HCT116 (cell line): Measurements from ENCODE around the gene UMPS. TPM values are rescaled to one million over a fixed set of nuclear protein-coding genes. Genes with fewer than 3 reads are reported as not detected.

ENCODE experiments used
- ATAC-seq: fragments of 200-7000 bp; cut with Tn5 transposase; 2 replicates; pipeline ENCODE4 v1.9.1; 2020; ENCODE audit warnings: mild to moderate bottlenecking, moderate library complexity
- BruUV-seq: library from RNA; stranded (reverse); fragments of 400-500 nt; replicated peaks from 2 replicates; lab custom pipeline; 2021; lab: Mats Ljungman, UMichigan
- CTCF ChIA-PET: fragments of 300-600 bp; sonication (Branson Sonifier 250); formaldehyde crosslinking; loops from one replicate; lab custom pipeline; 2021; ENCODE audit warnings: antibody characterized with exemption; lab: Charles Lee
- POLR2A ChIA-PET: fragments of 300-600, 350-600 bp; sonication (Branson Sonifier 250); formaldehyde crosslinking; loops from one replicate; lab custom pipeline; 2021; ENCODE audit warnings: antibody characterized with exemption; lab: Charles Lee
- RAD21 ChIA-PET, 2 experiments: fragments of 300-600 bp; sonication (Branson Sonifier 250); formaldehyde crosslinking; loops; one replicate each; lab custom pipeline; 2023; ENCODE audit warnings: low total read pairs in 2 of 2; ENCODE audit not compliant: uncharacterized antibody in 2 of 2, unreplicated experiment in 2 of 2, low non-redundant PET in 1 of 2; lab: Charles Lee
- DNase-seq: peaks from one replicate; pipeline ENCODE4 v3.0.0-alpha.2; 2010; ENCODE audit warnings: low read depth, low spot score
- H2AFZ ChIP-seq: fragments of 200-600 bp; shearing (Covaris generic), sonication (generic); 2 replicates; pipeline ENCODE4 v1.6.1; 2017; ENCODE audit warnings: low read depth, mixed run types, mixed read lengths, antibody characterized with exemption, low read length; ENCODE audit not compliant: poor library complexity, severe bottlenecking
- H3K27ac ChIP-seq: 2 replicates; pipeline ENCODE4 v1.5.1; 2012; ENCODE audit warnings: low read depth, low read length
- H3K27me3 ChIP-seq: fragments of 200-600 bp; sonication (generic); 2 replicates; pipeline ENCODE4 v1.6.1; 2016; ENCODE audit warnings: mixed run types, low read length, mixed read lengths; ENCODE audit not compliant: insufficient read depth
- H3K36me3 ChIP-seq, 2 experiments: fragments of 200-500 bp in 1 of 2; fragments of 200-600 bp in 1 of 2; sonication (Bioruptor generic) in 1 of 2; sonication (generic) in 1 of 2; 2 replicates each; pipeline versions ENCODE4 v1.5.1 to v1.6.1; 2014 to 2016; ENCODE audit warnings: low read length in 2 of 2, inconsistent platforms in 1 of 2, mixed read lengths in 1 of 2, mixed run types in 1 of 2; ENCODE audit not compliant: insufficient read depth in 2 of 2, control insufficient read depth in 1 of 2
- H3K4me1 ChIP-seq, 2 experiments: fragments of 200-600 bp in 1 of 2; sonication (generic) in 1 of 2; 2 replicates each; pipeline versions ENCODE4 v1.5.1 to v1.6.1; 2012 to 2017; ENCODE audit warnings: low read length in 2 of 2, inconsistent platforms in 1 of 2, mild to moderate bottlenecking in 1 of 2, mixed read lengths in 1 of 2, mixed run types in 1 of 2, moderate library complexity in 1 of 2; ENCODE audit not compliant: insufficient read depth in 2 of 2, control insufficient read depth in 1 of 2
- H3K4me2 ChIP-seq: fragments of 200-600 bp; sonication (generic); 2 replicates; pipeline ENCODE4 v1.6.1; 2017; ENCODE audit warnings: mixed run types, low read length, mixed read lengths
- H3K4me3 ChIP-seq, 2 experiments: fragments of 200-600 bp in 1 of 2; sonication (generic) in 1 of 2; replicated peaks in 1 of 2; 2 replicates each; pipeline ENCODE4 v1.5.1; 2011 to 2016; ENCODE audit warnings: low read length in 2 of 2, control low read depth in 1 of 2, low read depth in 1 of 2, mild to moderate bottlenecking in 1 of 2, mixed read lengths in 1 of 2, mixed run types in 1 of 2
- H3K79me2 ChIP-seq: fragments of 200-600 bp; sonication (generic); 2 replicates; pipeline ENCODE4 v1.6.1; 2017; ENCODE audit warnings: mild to moderate bottlenecking, mixed run types, low read length, moderate library complexity, mixed read lengths; ENCODE audit not compliant: insufficient read depth
- H3K9ac ChIP-seq: fragments of 200-600 bp; sonication (generic); 2 replicates; pipeline ENCODE4 v1.6.1; 2016; ENCODE audit warnings: low read length, mixed read lengths
- H3K9me2 ChIP-seq: fragments of 200-600 bp; sonication (generic), shearing (Covaris generic); 2 replicates; pipeline ENCODE4 v1.6.1; 2017; ENCODE audit warnings: mixed run types, mild to moderate bottlenecking, moderate library complexity; ENCODE audit not compliant: insufficient read depth
- H3K9me3 ChIP-seq, 2 experiments: fragments of 200-500 bp in 1 of 2; fragments of 200-600 bp in 1 of 2; sonication (Bioruptor generic) in 1 of 2; sonication (generic) in 1 of 2; 2 replicates each; pipeline ENCODE4 v1.6.1; 2014 to 2017; ENCODE audit warnings: low read length in 2 of 2, mixed read lengths in 2 of 2, inconsistent platforms in 1 of 2, low read depth in 1 of 2, mild to moderate bottlenecking in 1 of 2, mixed run types in 1 of 2, moderate library complexity in 1 of 2; ENCODE audit not compliant: control insufficient read depth in 1 of 2, insufficient read depth in 1 of 2
- H4K20me1 ChIP-seq: fragments of 200-600 bp; sonication (generic), shearing (Covaris generic); 2 replicates; pipeline ENCODE4 v1.6.1; 2017; ENCODE audit warnings: mixed run types, mild to moderate bottlenecking, moderate library complexity; ENCODE audit not compliant: insufficient read depth
- CBX3 ChIP-seq: IDR thresholded peaks from 2 replicates; pipeline ENCODE4 v1.6.1; 2012; ENCODE audit warnings: low read depth
- CTCF ChIP-seq, 3 experiments: fragments of 200-600 bp in 1 of 3; sonication (generic) in 1 of 3; IDR thresholded peaks in 2 of 3; conservative IDR thresholded peaks in 1 of 3; 2 replicates each; pipeline ENCODE4 v1.5.1; 2012 to 2017; ENCODE audit warnings: low read depth in 2 of 3, low read length in 2 of 3, antibody characterized with exemption in 1 of 3, borderline replicate concordance in 1 of 3, control low read depth in 1 of 3, mild to moderate bottlenecking in 1 of 3, mixed read lengths in 1 of 3, mixed run types in 1 of 3, moderate library complexity in 1 of 3; ENCODE audit not compliant: insufficient read depth in 1 of 3
- MAX ChIP-seq: IDR thresholded peaks from 2 replicates; pipeline ENCODE4 v1.6.1; 2012
- RAD21 ChIP-seq: IDR thresholded peaks from 2 replicates; pipeline ENCODE4 v1.6.1; 2012; ENCODE audit warnings: low read depth, mild to moderate bottlenecking
- REST ChIP-seq: IDR thresholded peaks from 2 replicates; pipeline ENCODE4 v1.6.1; 2012; ENCODE audit warnings: low read depth
- ZNF274 ChIP-seq: fragments of 200-500 bp; sonication (Bioruptor generic); IDR thresholded peaks from 2 replicates; pipeline ENCODE4 v1.6.1; 2014; ENCODE audit warnings: mild to moderate bottlenecking, low read depth, low read length, inconsistent platforms
- intact Hi-C: fragments of 100-400 bp; cut with micrococcal nuclease; formaldehyde crosslinking; loops from 2 replicates; pipeline ENCODE4 v1.10.0; 2022
- total RNA-seq: library from RNA; stranded (reverse); gene quantifications from one replicate; pipeline ENCODE4 v1.2.1, GENCODE V29; 2021; ENCODE audit not compliant: unreplicated experiment

Gene UMPS
- total RNA-seq, 1 experiment from 2014 or later = 41.3 TPM

- Histone ChIP-seq H3K9me3 (no peaks in the 10 kb centered on the region), H4K20me1 (no peaks in the 10 kb centered on the region), H2AFZ (peak overlapping the region; percentile 81), H3K27me3 (no peaks in the 10 kb centered on the region), H3K4me2 (peak overlapping the region; percentile 44), H3K9me2 (no peaks in the 10 kb centered on the region), H3K36me3 (no peaks in the 10 kb centered on the region), H3K27ac (no peak overlapping the region), H3K79me2 (no peaks in the 10 kb centered on the region), H3K4me3 (no peak overlapping the region), H3K4me1 (0 out of 4 replicates have a peak, but pooled peaks cover 0 to 6% of the 10 kb centered on the region in 2 experiments), H3K9ac (no peak overlapping the region)
- no TSS peak for BruUV-seq
- intact Hi-C loops = loop anchor here (1.0 kb wide), 1 partner anchor 124 kb away; no protein-coding TSS in a partner anchor
- RAD21 ChIA-PET = interaction anchor here (0.8 to 2.5 kb wide), 2 partner anchors 124 kb away, joined by 4 to 13 read pairs; no protein-coding TSS in a partner anchor
- TF ChIP-seq CBX3 = 0 out of 2 replicates have a peak, but pooled peaks have one; percentile 11
- TF ChIP-seq CTCF (IDR thresholded peaks at IDR 0.05 in 2 of 3, conservative IDR thresholded peaks at IDR 0.05 in 1 of 3; ENCODE audit: borderline replicate concordance in 1 of 3, insufficient read depth in 1 of 3, low read depth in 2 of 3, low read length in 2 of 3) = peak; percentile 82 to 88 (median 85)
- no peak for TF ChIP-seq REST
- TF ChIP-seq RAD21 = peak; percentile 95
- no peak for TF ChIP-seq ZNF274
- no peak; the same call in 1 of the 2 replicates for TF ChIP-seq MAX
- POLR2A ChIA-PET = interaction anchor here (1.5 kb wide), 1 partner anchor 126 kb away, joined by 3 read pairs; no protein-coding TSS in a partner anchor
- CTCF ChIA-PET = interaction anchor here (0.8 to 5.8 kb wide), 15 partner anchors 8 to 212 kb away, joined by 3 to 82 read pairs (median 3); no protein-coding TSS in a partner anchor
- ATAC-seq (peak; percentile 98), DNase-seq (peak; percentile 69)
Observed at GRCh38 chr3:124688581-124689454, 41.4 kb upstream of the UMPS start.
